Measurements from ENCODE around the gene SYPL1. TPM values are rescaled to one million over a fixed set of nuclear protein-coding genes. Genes with fewer than 3 reads are reported as not detected.
A peak's percentile ranks its signal among the peaks of the same experiment; 100 is the strongest.

The SYPL1 gene
- total RNA-seq, 1 experiment from 2014 or later = 39.2 TPM

DNA sequence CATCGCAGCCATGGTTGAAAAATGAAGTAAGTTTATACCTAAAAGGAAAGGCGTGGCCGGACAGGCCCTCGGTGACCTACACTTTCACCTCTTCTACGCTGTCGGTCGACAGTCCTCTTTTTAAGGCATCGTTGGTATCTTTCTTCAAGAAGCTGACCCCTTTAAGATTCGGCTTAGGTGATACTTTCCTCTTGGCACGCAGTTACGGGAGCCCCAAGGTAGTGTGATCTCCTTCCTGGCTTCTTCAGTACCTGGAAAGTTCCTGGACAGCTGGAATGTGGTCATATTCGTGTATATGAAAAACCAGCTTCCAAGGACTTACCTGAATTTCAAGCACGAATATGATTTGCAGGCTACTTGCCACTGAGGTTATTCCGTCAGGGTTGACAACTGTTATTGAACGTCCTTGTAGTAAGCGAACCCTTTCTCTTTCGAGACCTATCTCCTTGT is 885 bp upstream of the SYPL1 start:
- WGBS (ENCODE audit: extremely low coverage, insufficient read length, low lambda C conversion rate) = no CpG with 5 or more reads among the region's 17 CpGs

More for the DNA sequence above, 885 bp upstream of the SYPL1 start:
- Histone ChIP-seq H2BK12ac (ENCODE audit: insufficient read length, low read depth, low read length) (no peak overlapping the region), H2AK5ac (ENCODE audit: insufficient read length, low read length) (no peak overlapping the region), H3K18ac (ENCODE audit: insufficient read length, low read depth, low read length) (no peak overlapping the region), H3K23ac (ENCODE audit: insufficient read length, low read depth, low read length) (no peak overlapping the region), H2BK15ac (ENCODE audit: low read depth, low read length) (no peak overlapping the region), H2BK20ac (ENCODE audit: low read depth, low read length, poor library complexity, severe bottlenecking) (no peak overlapping the region), H3K79me1 (ENCODE audit: insufficient read depth, low read depth, low read length, poor library complexity, severe bottlenecking) (no peaks in the 10 kb centered on the region), H3K56ac (ENCODE audit: insufficient read length, low read depth, low read length) (no peak overlapping the region), H2BK5ac (ENCODE audit: insufficient read length, low read length) (no peak overlapping the region), H3K9ac (ENCODE audit: extremely low read depth, insufficient read length, low read length) (no peak overlapping the region), H4K5ac (ENCODE audit: insufficient read length, low read depth, low read length) (no peak overlapping the region), H3K23me2 (ENCODE audit: insufficient read length, low read depth, low read length, poor library complexity, severe bottlenecking) (peaks cover 4% of the 10 kb centered on the region), H3K9me3 (ENCODE audit: control insufficient read depth, low read depth, low read length) (no peaks in the 10 kb centered on the region), H4K8ac (replicated peaks; ENCODE audit: insufficient read length, low read depth, low read length) (no peak overlapping the region), H3K79me2 (ENCODE audit: insufficient read depth, low read length) (no peaks in the 10 kb centered on the region; the same call in none of the 2 replicates), H4K20me1 (ENCODE audit: control insufficient read depth, insufficient read depth, insufficient read length) (no peaks in the 10 kb centered on the region), H3K4me2 (ENCODE audit: insufficient read depth, insufficient read length, low read length) (peak overlapping the region; percentile 85), H4K91ac (ENCODE audit: insufficient read length, low read depth, low read length) (no peak overlapping the region), H2AFZ (ENCODE audit: low read length) (no peak overlapping the region), H3T11ph (ENCODE audit: low read length) (no peak overlapping the region), H3K27ac (ENCODE audit: insufficient read length, low read depth, low read length) (no peak overlapping the region), H3K27me3 (ENCODE audit: insufficient read depth, low read length) (no peaks in the 10 kb centered on the region), H3K4ac (ENCODE audit: low read depth, low read length) (no peak overlapping the region), H2BK120ac (ENCODE audit: low read depth, low read length, poor library complexity, severe bottlenecking) (no peak overlapping the region), H3K4me1 (ENCODE audit: insufficient read depth, low read length) (peaks cover 10% of the 10 kb centered on the region), H3K14ac (ENCODE audit: insufficient read depth, low read length) (no peak overlapping the region)
- TF ChIP-seq, protein P1, sequence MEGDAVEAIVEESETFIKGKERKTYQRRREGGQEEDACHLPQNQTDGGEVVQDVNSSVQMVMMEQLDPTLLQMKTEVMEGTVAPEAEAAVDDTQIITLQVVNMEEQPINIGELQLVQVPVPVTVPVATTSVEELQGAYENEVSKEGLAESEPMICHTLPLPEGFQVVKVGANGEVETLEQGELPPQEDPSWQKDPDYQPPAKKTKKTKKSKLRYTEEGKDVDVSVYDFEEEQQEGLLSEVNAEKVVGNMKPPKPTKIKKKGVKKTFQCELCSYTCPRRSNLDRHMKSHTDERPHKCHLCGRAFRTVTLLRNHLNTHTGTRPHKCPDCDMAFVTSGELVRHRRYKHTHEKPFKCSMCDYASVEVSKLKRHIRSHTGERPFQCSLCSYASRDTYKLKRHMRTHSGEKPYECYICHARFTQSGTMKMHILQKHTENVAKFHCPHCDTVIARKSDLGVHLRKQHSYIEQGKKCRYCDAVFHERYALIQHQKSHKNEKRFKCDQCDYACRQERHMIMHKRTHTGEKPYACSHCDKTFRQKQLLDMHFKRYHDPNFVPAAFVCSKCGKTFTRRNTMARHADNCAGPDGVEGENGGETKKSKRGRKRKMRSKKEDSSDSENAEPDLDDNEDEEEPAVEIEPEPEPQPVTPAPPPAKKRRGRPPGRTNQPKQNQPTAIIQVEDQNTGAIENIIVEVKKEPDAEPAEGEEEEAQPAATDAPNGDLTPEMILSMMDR (conservative IDR thresholded peaks at IDR 0.05) = no peak
- Mint-ChIP-seq H3K9me3 (no peaks in the 10 kb centered on the region), H3K36me3 (ENCODE audit: insufficient read depth in 1 of 3, low read depth in 3 of 3) (no peaks in the 10 kb centered on the region; a peak in 2 of 7 replicates), H3K4me1 (peaks cover 37 to 45% of the 10 kb centered on the region in 2 experiments), H3K27me3 (ENCODE audit: low read depth) (peaks cover 5% of the 10 kb centered on the region), H3K27ac (no peak overlapping the region), H3K4me3 (peak overlapping the region; percentile 83 to 92)
- no peak for DNase-seq

Measured in H9 (cell line).